Fibroblast of peridontal ligament (primary cell): ENCODE results near the gene TICRR.
"Not testable (repeated sequence)": the region's sequence is repeated elsewhere in the genome, so short reads cannot be mapped to it uniquely, and the experiment has no call there.

Experiments
- DNase-seq: peaks from one replicate; pipeline ENCODE4 v3.0.0-alpha.2; 2010; ENCODE audit errors: extremely low read depth

TICRR gene

GRCh38 chr15:89566181-89566580 lies 9.1 kb upstream of the TICRR start:
- DNase-seq = no peak

- no peak for DNase-seq
Observed at GRCh38 chr15:89566621-89567294, 8.5 kb upstream of the TICRR start.

GRCh38 chr15:89569090-89569745 lies 6.1 kb upstream of the TICRR start:
- DNase-seq = no peak

- no peak for DNase-seq
Observed at GRCh38 chr15:89575656-89576416, 567 bp downstream of the TICRR start.

GRCh38 chr15:89576417-89576773 lies 1.1 kb downstream of the TICRR start:
- DNase-seq = peak; percentile 29

- no peak for DNase-seq
Observed at GRCh38 chr15:89577776-89578115, 2.5 kb downstream of the TICRR start.

- no peak for DNase-seq
Observed at GRCh38 chr15:89578146-89578545, 2.9 kb downstream of the TICRR start.

- not testable (repeated sequence) for DNase-seq
Observed at GRCh38 chr15:89580747-89581146, 5.5 kb downstream of the TICRR start.

GRCh38 chr15:89586651-89587050 lies 11.4 kb downstream of the TICRR start:
- DNase-seq = no peak

GRCh38 chr15:89587955-89588354 lies 12.7 kb downstream of the TICRR start:
- DNase-seq = peak; percentile 39

- no peak for DNase-seq
Observed at GRCh38 chr15:89591834-89592233, 16.6 kb downstream of the TICRR start.

GRCh38 chr15:89593018-89593417 lies 17.7 kb downstream of the TICRR start:
- peak; percentile 20 for DNase-seq

- no peak for DNase-seq
Observed at GRCh38 chr15:89599021-89599420, 23.8 kb downstream of the TICRR start.

- DNase-seq = no peak
Observed at GRCh38 chr15:89611317-89611716, 36.0 kb downstream of the TICRR start.

GRCh38 chr15:89613031-89613430 lies 37.8 kb downstream of the TICRR start:
- DNase-seq = no peak

- DNase-seq = no peak
Observed at GRCh38 chr15:89614164-89614563, 38.9 kb downstream of the TICRR start.

GRCh38 chr15:89615135-89615534 lies 39.9 kb downstream of the TICRR start:
- DNase-seq = no peak

GRCh38 chr15:89616228-89616627 lies 41.0 kb downstream of the TICRR start:
- DNase-seq = no peak

- DNase-seq = no peak
Observed at GRCh38 chr15:89621547-89621946, 46.3 kb downstream of the TICRR start.

GRCh38 chr15:89623165-89623564 lies 47.9 kb downstream of the TICRR start:
- peak; percentile 3 for DNase-seq

GRCh38 chr15:89625716-89626115 lies 50.4 kb downstream of the TICRR start:
- DNase-seq = no peak

GRCh38 chr15:89627256-89627970 lies 52.1 kb downstream of the TICRR start:
- DNase-seq = no peak
